B cell (primary cell): ENCODE results near the gene LRRC75B. TPM values are rescaled to one million over a fixed set of nuclear protein-coding genes. Genes with fewer than 3 reads are reported as not detected.

Experiments
- ATAC-seq: fragments of 200-7000 bp; cut with Tn5 transposase; one replicate; pipeline ENCODE4 v1.10.0; 2021; ENCODE audit warnings: low read depth, mild to moderate bottlenecking, moderate number of reproducible peaks, moderate library complexity
- CTCF ChIA-PET: fragments of 350-600 bp; sonication (Branson Sonifier 250); formaldehyde crosslinking; loops from one replicate; lab custom pipeline; 2021; ENCODE audit warnings: antibody characterized with exemption, inconsistent platforms; lab: Charles Lee
- POLR2A ChIA-PET: fragments of 350-600 bp; sonication (Branson Sonifier 250); formaldehyde crosslinking; loops from one replicate; lab custom pipeline; 2021; ENCODE audit warnings: antibody characterized with exemption; lab: Charles Lee
- DNase-seq: peaks from one replicate; pipeline ENCODE4 v3.0.0; 2013
- H2AFZ ChIP-seq: 2 replicates; pipeline ENCODE4 v1.6.1; 2012; ENCODE audit warnings: mild to moderate bottlenecking, low read depth, low read length; ENCODE audit not compliant: insufficient read depth, poor library complexity, severe bottlenecking
- H3K27ac ChIP-seq, 2 donors: 1 replicate in 1 of 2; 2 replicates in 1 of 2; pipeline ENCODE4 v1.5.1; 2012 to 2013; ENCODE audit warnings: low read length in 2 of 2, mild to moderate bottlenecking in 2 of 2, moderate library complexity in 1 of 2
- H3K27me3 ChIP-seq, 4 experiments: fragments of 200-600 bp in 1 of 4; sonication (generic) in 1 of 4; replicated peaks in 1 of 4; 1 replicate in 2 of 4; 2 replicates in 2 of 4; pipeline versions ENCODE4 v1.6.1 to v1.7.0; 2013 to 2016; ENCODE audit warnings: low read length in 3 of 4, mild to moderate bottlenecking in 2 of 4, mixed read lengths in 1 of 4, moderate library complexity in 1 of 4; ENCODE audit not compliant: insufficient read depth in 4 of 4, control insufficient read depth in 3 of 4; ENCODE audit errors: control extremely low read depth in 1 of 4
- H3K36me3 ChIP-seq, 2 experiments: replicated peaks in 1 of 2; 1 replicate in 1 of 2; 2 replicates in 1 of 2; pipeline versions ENCODE4 v1.6.1 to v1.7.1; 2013; ENCODE audit warnings: low read length in 1 of 2; ENCODE audit not compliant: insufficient read depth in 2 of 2, control insufficient read depth in 1 of 2; ENCODE audit errors: control extremely low read depth in 1 of 2, extremely low read depth in 1 of 2
- H3K4me1 ChIP-seq, 2 donors: fragments of 200-600 bp in 1 of 2; sonication (generic) in 1 of 2; 1 replicate in 1 of 2; 2 replicates in 1 of 2; pipeline versions ENCODE4 v1.5.1 to v1.6.1; 2013 to 2017; ENCODE audit warnings: low read length in 2 of 2; ENCODE audit not compliant: control insufficient read depth in 2 of 2, insufficient read depth in 2 of 2
- H3K4me2 ChIP-seq: replicated peaks from 2 replicates; pipeline ENCODE3; 2012; ENCODE audit warnings: mild to moderate bottlenecking, low read depth, low read length; ENCODE audit not compliant: poor library complexity, severe bottlenecking
- H3K4me3 ChIP-seq, 5 experiments: fragments of 200-600 bp in 1 of 5; sonication (generic) in 1 of 5; 1 replicate in 3 of 5; 2 replicates in 2 of 5; pipeline versions ENCODE4 v1.5.1 to v1.7.0; 2011 to 2016; ENCODE audit warnings: low read length in 4 of 5, mild to moderate bottlenecking in 4 of 5, low read depth in 2 of 5, control low read depth in 1 of 5, moderate library complexity in 1 of 5; ENCODE audit not compliant: insufficient read depth in 1 of 5; ENCODE audit errors: control extremely low read depth in 1 of 5, extremely low read depth in 1 of 5
- H3K79me2 ChIP-seq: fragments of 200-600 bp; sonication (generic); one replicate; pipeline ENCODE4 v1.6.0; 2016; ENCODE audit warnings: low read length; ENCODE audit not compliant: control insufficient read depth, insufficient read depth
- H3K9ac ChIP-seq: fragments of 200-600 bp; sonication (generic); 2 replicates; pipeline ENCODE4 v1.6.1; 2017; ENCODE audit warnings: mild to moderate bottlenecking, low read length, moderate library complexity
- H3K9me3 ChIP-seq, 3 donors: one replicate each; pipeline versions ENCODE4 v1.6.1 to v1.7.1; 2013; ENCODE audit warnings: low read length in 2 of 3; ENCODE audit not compliant: control insufficient read depth in 2 of 3, insufficient read depth in 1 of 3; ENCODE audit errors: control extremely low read depth in 1 of 3
- H4K20me1 ChIP-seq: 2 replicates; pipeline ENCODE4 v1.6.0; 2012; ENCODE audit warnings: mild to moderate bottlenecking, low read length; ENCODE audit not compliant: insufficient read depth, control insufficient read depth, poor library complexity, severe bottlenecking
- H3K27ac Mint-ChIP-seq: one replicate; pipeline ENCODE4 v1.8.0; 2021; ENCODE audit warnings: mixed read lengths
- H3K27me3 Mint-ChIP-seq: one replicate; pipeline ENCODE4 v1.8.0; 2021; ENCODE audit warnings: mixed read lengths
- H3K4me1 Mint-ChIP-seq: one replicate; pipeline ENCODE4 v1.8.0; 2021; ENCODE audit warnings: mixed read lengths
- H3K4me3 Mint-ChIP-seq: one replicate; pipeline ENCODE4 v1.8.0; 2021; ENCODE audit warnings: mixed read lengths
- H3K9me3 Mint-ChIP-seq: one replicate; pipeline ENCODE4 v1.8.0; 2022; ENCODE audit warnings: mixed read lengths; ENCODE audit not compliant: insufficient read depth
- CTCF ChIP-seq: fragments of 200-600 bp; IDR thresholded peaks from one replicate; pipeline ENCODE4 v1.8.0; 2022; ENCODE audit warnings: antibody characterized with exemption, mild to moderate bottlenecking
- EZH2 ChIP-seq: IDR thresholded peaks from 2 replicates; pipeline ENCODE4 v1.6.1; 2012; ENCODE audit warnings: borderline replicate concordance, low read depth, mild to moderate bottlenecking, moderate library complexity, low read length; ENCODE audit not compliant: insufficient read depth, poor library complexity, severe bottlenecking
- WGBS: methylation state at CpG from one replicate; pipeline ENCODE4 v1.1.5; 2013; ENCODE audit warnings: missing lambda C conversion rate; ENCODE audit not compliant: insufficient coverage; 5-methylcytosine and 5-hydroxymethylcytosine counted together
- intact Hi-C: fragments of 100-400 bp; cut with micrococcal nuclease; formaldehyde crosslinking; loops from one replicate; pipeline ENCODE4 v1.10.0; 2022
- polyA plus RNA-seq: library from polyadenylated mRNA; depleted of rRNA; stranded (reverse); fragments of >200 nt; gene quantifications from 2 replicates; pipeline ENCODE4 v1.2.3, GENCODE V29; 2012
- total RNA-seq, 2 donors: library from RNA; stranded (reverse); fragments of 120-200 nt in 1 of 2; gene quantifications; 1 replicate in 1 of 2; 2 replicates in 1 of 2; pipeline versions ENCODE4 v1.2.3 to v1.2.4, GENCODE V29; 2013 to 2022

Gene LRRC75B
- total and polyA plus RNA-seq, 2 donors (not counting 1 experiment from before 2014, with no cell fraction given) = 1.3 to 3.1 TPM

- 87% methylated on average over 3 of the region's 5 CpGs for WGBS
- ATAC-seq = no peak
- Mint-ChIP-seq H3K27me3 (peaks cover 3% of the 10 kb centered on the region), H3K9me3 (no peaks in the 10 kb centered on the region), H3K4me3 (no peak overlapping the region), H3K4me1 (peaks cover 2% of the 10 kb centered on the region), H3K27ac (no peak overlapping the region)
- H4K20me1 ChIP-seq = no peaks in the 10 kb centered on the region
- peaks cover 2 to 8% of the 10 kb centered on the region in 2 donors for H3K4me1 ChIP-seq
- no peak overlapping the region for H3K9ac ChIP-seq
- H3K36me3 ChIP-seq = no peaks in the 10 kb centered on the region
- TF ChIP-seq EZH2 (no peak), CTCF (no peak)
- peaks cover 0 to 10% (median 0%) of the 10 kb centered on the region in 4 experiments for H3K27me3 ChIP-seq
- H3K4me3 ChIP-seq = no peak overlapping the region
- no peaks in the 10 kb centered on the region for H3K79me2 ChIP-seq
- DNase-seq = no peak
- no peak overlapping the region for H3K4me2 ChIP-seq
- CTCF ChIA-PET = no interaction called here
- POLR2A ChIA-PET = interaction anchor here (0.5 kb wide), 1 partner anchor 27 kb away, joined by 6 read pairs; no protein-coding TSS in a partner anchor
- intact Hi-C loops = no loop called here
- H2AFZ ChIP-seq = no peak overlapping the region
- peaks cover 0 to 2% (median 0%) of the 10 kb centered on the region in 3 donors for H3K9me3 ChIP-seq
- H3K27ac ChIP-seq = no peak overlapping the region
These were observed 5.6 kb downstream of the LRRC75B start for GRCh38 chr22:24587251-24587650.

GRCh38 chr22:24585927-24586546 is 6.8 kb downstream of the LRRC75B start:
- no peak overlapping the region for H3K4me3 Mint-ChIP-seq
- no peak for TF ChIP-seq CTCF
- TF ChIP-seq EZH2 = no peak
- no peaks in the 10 kb centered on the region for H3K27me3 ChIP-seq
- H4K20me1 ChIP-seq = no peaks in the 10 kb centered on the region
- no peak overlapping the region for H3K4me3 ChIP-seq
- H3K9ac ChIP-seq = no peak overlapping the region
- peaks cover 0 to 3% of the 10 kb centered on the region in 2 donors for H3K4me1 ChIP-seq
- H3K79me2 ChIP-seq = no peaks in the 10 kb centered on the region
- POLR2A ChIA-PET = no interaction called here
- no peak overlapping the region for H3K27ac Mint-ChIP-seq
- no peaks in the 10 kb centered on the region for H3K36me3 ChIP-seq
- DNase-seq (no peak), ATAC-seq (no peak)
- no peaks in the 10 kb centered on the region for H3K9me3 ChIP-seq
- H3K27me3 Mint-ChIP-seq = no peaks in the 10 kb centered on the region
- H3K4me2 ChIP-seq = no peak overlapping the region
- CTCF ChIA-PET = no interaction called here
- no peak overlapping the region for H2AFZ ChIP-seq
- 97% methylated on average over 24 of the region's 24 CpGs for WGBS
- H3K9me3 Mint-ChIP-seq = no peaks in the 10 kb centered on the region
- intact Hi-C loops = no loop called here
- no peak overlapping the region for H3K27ac ChIP-seq
- no peaks in the 10 kb centered on the region for H3K4me1 Mint-ChIP-seq
